ENCODE measurements around the gene PBX2.

DNA sequence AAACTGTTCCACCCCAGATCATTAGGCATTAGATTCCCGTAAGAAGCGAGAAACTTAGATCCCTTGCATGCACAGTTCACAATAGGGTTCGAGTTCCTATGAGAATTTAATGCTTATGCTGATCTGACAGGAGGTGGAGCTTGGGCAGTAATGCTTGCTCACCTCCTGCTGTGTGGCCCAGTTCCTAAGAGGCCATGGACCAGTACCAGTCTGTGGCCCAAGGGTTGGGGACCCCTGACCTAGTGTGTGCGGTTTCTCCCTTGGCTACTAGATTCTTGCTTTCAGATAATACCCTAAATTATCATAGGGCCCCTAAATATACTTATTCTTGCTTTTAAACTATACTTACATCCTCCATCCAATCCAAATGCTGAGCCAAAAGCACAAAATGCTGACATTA lies 4.4 kb upstream of the PBX2 start:
- TF ChIP-seq, protein P1, sequence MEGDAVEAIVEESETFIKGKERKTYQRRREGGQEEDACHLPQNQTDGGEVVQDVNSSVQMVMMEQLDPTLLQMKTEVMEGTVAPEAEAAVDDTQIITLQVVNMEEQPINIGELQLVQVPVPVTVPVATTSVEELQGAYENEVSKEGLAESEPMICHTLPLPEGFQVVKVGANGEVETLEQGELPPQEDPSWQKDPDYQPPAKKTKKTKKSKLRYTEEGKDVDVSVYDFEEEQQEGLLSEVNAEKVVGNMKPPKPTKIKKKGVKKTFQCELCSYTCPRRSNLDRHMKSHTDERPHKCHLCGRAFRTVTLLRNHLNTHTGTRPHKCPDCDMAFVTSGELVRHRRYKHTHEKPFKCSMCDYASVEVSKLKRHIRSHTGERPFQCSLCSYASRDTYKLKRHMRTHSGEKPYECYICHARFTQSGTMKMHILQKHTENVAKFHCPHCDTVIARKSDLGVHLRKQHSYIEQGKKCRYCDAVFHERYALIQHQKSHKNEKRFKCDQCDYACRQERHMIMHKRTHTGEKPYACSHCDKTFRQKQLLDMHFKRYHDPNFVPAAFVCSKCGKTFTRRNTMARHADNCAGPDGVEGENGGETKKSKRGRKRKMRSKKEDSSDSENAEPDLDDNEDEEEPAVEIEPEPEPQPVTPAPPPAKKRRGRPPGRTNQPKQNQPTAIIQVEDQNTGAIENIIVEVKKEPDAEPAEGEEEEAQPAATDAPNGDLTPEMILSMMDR (conservative IDR thresholded peaks at IDR 0.05; ENCODE audit: low read depth, low read length), result no peak
- TF ChIP-seq EZH2 (IDR thresholded peaks at IDR 0.05; ENCODE audit: borderline replicate concordance, low read depth, low read length, poor library complexity, severe bottlenecking), result no peak

Measured in A673 (cell line).